H1 (cell line): Measurements from ENCODE around the gene CELF1. TPM values are rescaled to one million over a fixed set of nuclear protein-coding genes. Genes with fewer than 3 reads are reported as not detected.
A peak's percentile ranks its signal among the peaks of the same experiment; 100 is the strongest.

Experiments used
- CTCF ChIA-PET: fragments of 300-600 bp; sonication (Branson Sonifier 250); formaldehyde crosslinking; loops from one replicate; lab custom pipeline; 2021; ENCODE audit not compliant: partially characterized antibody; lab: Charles Lee
- POLR2A ChIA-PET: fragments of 300-600 bp; sonication (Branson Sonifier 250); formaldehyde crosslinking; loops from one replicate; lab custom pipeline; 2021; ENCODE audit warnings: inconsistent platforms; ENCODE audit not compliant: partially characterized antibody; lab: Charles Lee
- DNase-seq, 2 experiments: peaks; one replicate each; pipeline versions ENCODE4 v3.0.0 to v3.0.0-alpha.2; 2010 to 2022; ENCODE audit warnings: low spot score in 2 of 2, low read depth in 1 of 2, mixed read lengths in 1 of 2
- FAIRE-seq: peaks from 2 replicates; lab custom pipeline; 2011; peaks lifted over from hg19 to GRCh38; lab: Jason Lieb, UNC
- H2AFZ ChIP-seq: 2 replicates; pipeline ENCODE4 v1.8.1; 2012; ENCODE audit warnings: low read length, inconsistent platforms
- H2AK5ac ChIP-seq: 2 replicates; pipeline ENCODE4 v1.6.1; 2013; ENCODE audit warnings: low read depth, low read length
- H2BK120ac ChIP-seq: replicated peaks from 2 replicates; pipeline ENCODE3; 2013; ENCODE audit warnings: low read depth, low read length, inconsistent platforms
- H2BK12ac ChIP-seq: 2 replicates; pipeline ENCODE4 v1.6.1; 2013; ENCODE audit warnings: low read depth, low read length
- H2BK15ac ChIP-seq: 2 replicates; pipeline ENCODE4 v1.6.1; 2013; ENCODE audit warnings: low read length
- H2BK20ac ChIP-seq: 2 replicates; pipeline ENCODE4 v1.6.1; 2013; ENCODE audit warnings: low read length
- H2BK5ac ChIP-seq: 2 replicates; pipeline ENCODE4 v1.6.1; 2013; ENCODE audit warnings: low read depth, low read length
- H3K14ac ChIP-seq: 2 replicates; pipeline ENCODE4 v1.6.1; 2013; ENCODE audit warnings: inconsistent platforms; ENCODE audit not compliant: insufficient read length
- H3K18ac ChIP-seq: 2 replicates; pipeline ENCODE4 v1.6.1; 2013; ENCODE audit warnings: low read length; ENCODE audit errors: extremely low read depth
- H3K23ac ChIP-seq: 2 replicates; pipeline ENCODE4 v1.6.1; 2013; ENCODE audit warnings: inconsistent platforms; ENCODE audit not compliant: insufficient read length
- H3K23me2 ChIP-seq: 2 replicates; pipeline ENCODE4 v1.6.1; 2013; ENCODE audit warnings: low read depth, low read length
- H3K27ac ChIP-seq: 2 replicates; pipeline ENCODE4 v1.6.1; 2011; ENCODE audit warnings: low read depth, low read length, inconsistent platforms
- H3K27me3 ChIP-seq, 4 experiments: replicated peaks in 1 of 4; 1 replicate in 1 of 4; 2 replicates in 3 of 4; pipeline versions ENCODE4 v1.6.1 to v1.8.1; 2011 to 2013; ENCODE audit warnings: low read length in 3 of 4, mild to moderate bottlenecking in 3 of 4, inconsistent platforms in 2 of 4, mixed read lengths in 2 of 4, moderate library complexity in 1 of 4; ENCODE audit not compliant: control insufficient read depth in 3 of 4, insufficient read depth in 3 of 4; ENCODE audit errors: extremely low read depth in 1 of 4
- H3K36me3 ChIP-seq, 4 experiments: 2 replicates each; pipeline versions ENCODE4 v1.6.1 to v1.8.1; 2011 to 2013; ENCODE audit warnings: mild to moderate bottlenecking in 4 of 4, low read length in 3 of 4, moderate library complexity in 2 of 4, control low read depth in 1 of 4, inconsistent platforms in 1 of 4; ENCODE audit not compliant: insufficient read depth in 4 of 4, control insufficient read depth in 2 of 4
- H3K4ac ChIP-seq: replicated peaks from 2 replicates; pipeline ENCODE3; 2013; ENCODE audit warnings: low read length, low read depth, mixed read lengths, inconsistent platforms; ENCODE audit not compliant: insufficient read length
- H3K4me1 ChIP-seq, 4 experiments: replicated peaks in 1 of 4; 1 replicate in 1 of 4; 2 replicates in 3 of 4; pipeline versions ENCODE4 v1.6.1 to v1.8.1; 2011 to 2013; ENCODE audit warnings: low read length in 3 of 4, inconsistent platforms in 2 of 4, mixed read lengths in 1 of 4; ENCODE audit not compliant: insufficient read depth in 4 of 4, control insufficient read depth in 3 of 4
- H3K4me2 ChIP-seq, 2 experiments: 2 replicates each; pipeline versions ENCODE4 v1.6.1 to v1.8.1; 2011 to 2013; ENCODE audit warnings: low read depth in 2 of 2, low read length in 2 of 2, control low read depth in 1 of 2, inconsistent platforms in 1 of 2, mild to moderate bottlenecking in 1 of 2; ENCODE audit not compliant: insufficient read depth in 1 of 2
- H3K4me3 ChIP-seq, 4 experiments: fragments of 200-600, 300-600 bp in 1 of 4; sonication (generic), shearing (Covaris generic), sonication (Bioruptor Twin) in 1 of 4; 2 replicates each; pipeline versions ENCODE4 v1.5.1 to v1.8.1; 2011 to 2016; ENCODE audit warnings: low read length in 4 of 4, low read depth in 3 of 4, control low read depth in 2 of 4, inconsistent platforms in 2 of 4, mild to moderate bottlenecking in 2 of 4, mixed read lengths in 1 of 4, moderate library complexity in 1 of 4; ENCODE audit not compliant: insufficient read depth in 2 of 4; ENCODE audit errors: extremely low read depth in 1 of 4
- H3K56ac ChIP-seq: replicated peaks from 2 replicates; pipeline ENCODE3; 2013; ENCODE audit warnings: low read depth, mild to moderate bottlenecking, mixed read lengths, low read length, inconsistent platforms; ENCODE audit not compliant: insufficient read length
- H3K79me1 ChIP-seq: 2 replicates; pipeline ENCODE4 v1.6.1; 2013; ENCODE audit warnings: low read depth, low read length, control low read depth
- H3K79me2 ChIP-seq, 2 experiments: 2 replicates each; pipeline versions ENCODE4 v1.6.1 to v1.8.1; 2012 to 2013; ENCODE audit warnings: low read length in 2 of 2, mild to moderate bottlenecking in 2 of 2, inconsistent platforms in 1 of 2; ENCODE audit not compliant: insufficient read depth in 2 of 2, control insufficient read depth in 1 of 2
- H3K9ac ChIP-seq, 4 experiments: replicated peaks in 1 of 4; 1 replicate in 1 of 4; 2 replicates in 3 of 4; pipeline versions ENCODE4 v1.6.1 to v1.8.1; 2011 to 2013; ENCODE audit warnings: low read depth in 3 of 4, low read length in 3 of 4, control low read depth in 2 of 4, mild to moderate bottlenecking in 2 of 4, moderate library complexity in 2 of 4, inconsistent platforms in 1 of 4; ENCODE audit errors: extremely low read depth in 1 of 4
- H3K9me3 ChIP-seq, 2 experiments: 2 replicates each; pipeline versions ENCODE4 v1.6.1 to v1.8.1; 2012 to 2013; ENCODE audit warnings: mild to moderate bottlenecking in 2 of 2, moderate library complexity in 2 of 2, control low read depth in 1 of 2, inconsistent platforms in 1 of 2, low read depth in 1 of 2, low read length in 1 of 2, mixed read lengths in 1 of 2; ENCODE audit not compliant: insufficient read depth in 2 of 2
- H4K20me1 ChIP-seq, 2 experiments: replicated peaks in 1 of 2; 2 replicates each; pipeline versions ENCODE3 to v1.8.1; 2011 to 2013; ENCODE audit warnings: inconsistent platforms in 2 of 2, low read length in 2 of 2, mild to moderate bottlenecking in 1 of 2; ENCODE audit not compliant: insufficient read depth in 2 of 2, control insufficient read depth in 1 of 2
- H4K5ac ChIP-seq: 2 replicates; pipeline ENCODE4 v1.6.1; 2013; ENCODE audit warnings: low read length, low read depth, mixed read lengths, inconsistent platforms; ENCODE audit not compliant: insufficient read length
- H4K8ac ChIP-seq: 2 replicates; pipeline ENCODE4 v1.8.0; 2013; ENCODE audit warnings: mild to moderate bottlenecking, moderate library complexity, low read length, inconsistent platforms; ENCODE audit not compliant: insufficient read depth; ENCODE audit errors: extremely low read depth
- H4K91ac ChIP-seq: replicated peaks from 2 replicates; pipeline ENCODE3; 2013; ENCODE audit warnings: low read length, mixed read lengths, inconsistent platforms; ENCODE audit not compliant: insufficient read length
- JUND ChIP-seq: IDR thresholded peaks from 2 replicates; pipeline ENCODE4 v1.6.1; 2011; ENCODE audit warnings: mild to moderate bottlenecking, improper control_type of control experiment, low read length
- KDM1A ChIP-seq: fragments of 200-600, 300-600 bp; sonication (generic); IDR thresholded peaks from 2 replicates; pipeline ENCODE4 v1.7.1; 2016; ENCODE audit warnings: mild to moderate bottlenecking, low read length, borderline replicate concordance
- KDM5A ChIP-seq: fragments of 200-600 bp; IDR thresholded peaks from 2 replicates; pipeline ENCODE4 v1.7.1; 2012; ENCODE audit warnings: mild to moderate bottlenecking, low read length, inconsistent platforms, mixed read lengths
- POLR2AphosphoS5 ChIP-seq: IDR thresholded peaks from 2 replicates; pipeline ENCODE4 v1.6.1; 2011; ENCODE audit warnings: low read depth, low read length
- SIN3A ChIP-seq, 2 experiments: IDR thresholded peaks in 1 of 2; conservative IDR thresholded peaks in 1 of 2; 2 replicates each; pipeline ENCODE4 v1.6.1; 2011 to 2012; ENCODE audit warnings: low read length in 2 of 2, improper control_type of control experiment in 1 of 2, low read depth in 1 of 2, mild to moderate bottlenecking in 1 of 2
- SP4 ChIP-seq: IDR thresholded peaks from 2 replicates; pipeline ENCODE4 v1.6.1; 2012; ENCODE audit warnings: low read length, inconsistent platforms
- YY1 ChIP-seq: IDR thresholded peaks from 2 replicates; pipeline ENCODE4 v1.6.1; 2011; ENCODE audit warnings: low read depth, mild to moderate bottlenecking, low read length
- WGBS, 2 experiments: shearing (Covaris generic) in 1 of 2; methylation state at CpG; one replicate each; pipeline versions ENCODE4 v1.1.6 to v1.1.7; 2013 to 2015; ENCODE audit warnings: low lambda C conversion rate in 2 of 2, mixed read lengths in 2 of 2, inconsistent platforms in 1 of 2, low coverage in 1 of 2, missing lambda C conversion rate in 1 of 2; ENCODE audit not compliant: insufficient replicate concordance in 2 of 2, insufficient coverage in 1 of 2, insufficient read length in 1 of 2; ENCODE audit errors: extremely low coverage in 1 of 2, missing lambda C conversion rate in 1 of 2; 5-methylcytosine and 5-hydroxymethylcytosine counted together
- polyA plus RNA-seq, 7 experiments: library from polyadenylated mRNA; depleted of rRNA in 3 of 7; stranded (reverse) in 5 of 7; unstranded in 2 of 7; fragments of >200 nt in 5 of 7; fragments of 200-250 nt in 2 of 7; gene quantifications; 1 replicate in 5 of 7; 2 replicates in 1 of 7; 4 replicates in 1 of 7; pipeline versions ENCODE4 v1.2.1 to v1.2.3, GENCODE V29; 2011 to 2013; ENCODE audit warnings: missing spikeins in 2 of 7, mixed read lengths in 2 of 7
- total RNA-seq: library from RNA; stranded (reverse); fragmentation: NEBNext Ultra II Directional; extraction: Animal tissue kit (Norgen Biotek cat#: 25700); gene quantifications from 2 replicates; pipeline ENCODE4 v1.2.1, GENCODE V29; 2021
- TF ChIP-seq, protein P1 (sequence below): IDR thresholded peaks from 2 replicates; pipeline ENCODE4 v1.6.1; 2012; ENCODE audit warnings: inconsistent platforms

The CELF1 gene
- total and polyA plus RNA-seq, 2 of the 8 experiments (the other 6 are each of a cell fraction or from before 2014, with no cell fraction given) = 131 to 197 TPM

DNA sequence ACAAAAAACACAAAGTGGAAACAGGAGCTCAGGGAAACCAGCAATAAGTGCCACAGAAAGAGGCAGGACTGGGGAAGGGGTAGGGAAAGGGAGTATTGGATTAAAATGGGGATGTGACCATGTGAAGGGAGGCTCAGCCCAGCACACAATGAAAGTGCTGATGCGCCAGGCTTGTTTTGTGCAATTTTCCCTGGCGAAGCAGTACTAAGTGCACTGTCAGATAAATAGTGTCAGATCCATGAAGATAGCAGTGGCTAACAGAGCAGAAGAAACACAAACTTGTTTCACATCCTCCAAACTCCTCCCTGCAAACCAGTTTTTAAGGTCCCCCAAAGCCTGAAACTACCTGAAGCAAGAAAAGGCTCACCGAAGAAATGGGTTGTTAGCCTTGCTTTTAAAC is 53.3 kb downstream of the CELF1 start:
- ChIA-PET POLR2A (interaction anchor here (1.4 to 2.1 kb wide), 2 partner anchors 10 to 50 kb away, joined by 4 to 6 read pairs; no protein-coding TSS in a partner anchor), CTCF (interaction anchor here (1.9 to 2.1 kb wide), 2 partner anchors 10 to 117 kb away, joined by 6 to 7 read pairs; no protein-coding TSS in a partner anchor)
- Histone ChIP-seq H2BK5ac (no peak overlapping the region), H3K79me1 (peaks cover 22% of the 10 kb centered on the region), H3K9ac (no peak overlapping the region), H3K14ac (no peak overlapping the region), H3K36me3 (peaks cover 0 to 16% (median 0%) of the 10 kb centered on the region in 4 experiments; a peak in 2 of 8 replicates), H3K9me3 (no peaks in the 10 kb centered on the region), H2BK15ac (no peak overlapping the region), H4K5ac (no peak overlapping the region), H4K8ac (no peak overlapping the region), H2AK5ac (no peak overlapping the region), H3K4me1 (peaks cover 0 to 12% (median 3%) of the 10 kb centered on the region in 4 experiments; a peak in 5 of 7 replicates), H2AFZ (no peak overlapping the region), H3K56ac (no peak overlapping the region), H2BK120ac (no peak overlapping the region), H3K18ac (peak overlapping the region; percentile 53; the same call in 1 of the 2 replicates), H3K79me2 (peaks cover 11 to 98% of the 10 kb centered on the region in 2 experiments), H4K91ac (no peak overlapping the region), H4K20me1 (peaks cover 8 to 23% of the 10 kb centered on the region in 2 experiments), H2BK12ac (no peak overlapping the region), H3K4ac (no peak overlapping the region), H3K27me3 (no peaks in the 10 kb centered on the region), H3K27ac (peak overlapping the region; percentile 11; the same call in 1 of the 2 replicates), H3K4me2 (no peak overlapping the region), H3K23ac (no peak overlapping the region), H3K23me2 (no peaks in the 10 kb centered on the region; the same call in 1 of the 2 replicates), H3K4me3 (no peak overlapping the region), H2BK20ac (no peak overlapping the region)
- FAIRE-seq = no peak
- WGBS, 2 experiments = 88% methylated on average over 3 of the region's 3 CpGs; no CpG with 5 or more reads in 1 of the 2 experiments
- DNase-seq = no peak
- TF ChIP-seq YY1 (no peak), SIN3A (conservative IDR thresholded peaks at IDR 0.05 in 1 of 2, IDR thresholded peaks at IDR 0.05 in 1 of 2; ENCODE audit: low read depth in 1 of 2, low read length in 2 of 2) (no peak), SP4 (no peak), JUND (no peak), KDM5A (no peak), POLR2AphosphoS5 (no peak), KDM1A (no peak)
- TF ChIP-seq, protein P1, sequence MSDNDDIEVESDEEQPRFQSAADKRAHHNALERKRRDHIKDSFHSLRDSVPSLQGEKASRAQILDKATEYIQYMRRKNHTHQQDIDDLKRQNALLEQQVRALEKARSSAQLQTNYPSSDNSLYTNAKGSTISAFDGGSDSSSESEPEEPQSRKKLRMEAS = no peak
